ENCODE results near the gene NDUFAF3. TPM values are rescaled to one million over a fixed set of nuclear protein-coding genes. Genes with fewer than 3 reads are reported as not detected.

NDUFAF3 gene
- total and polyA plus RNA-seq, 2 experiments from 2014 or later = 49.9 to 118 TPM

DNA sequence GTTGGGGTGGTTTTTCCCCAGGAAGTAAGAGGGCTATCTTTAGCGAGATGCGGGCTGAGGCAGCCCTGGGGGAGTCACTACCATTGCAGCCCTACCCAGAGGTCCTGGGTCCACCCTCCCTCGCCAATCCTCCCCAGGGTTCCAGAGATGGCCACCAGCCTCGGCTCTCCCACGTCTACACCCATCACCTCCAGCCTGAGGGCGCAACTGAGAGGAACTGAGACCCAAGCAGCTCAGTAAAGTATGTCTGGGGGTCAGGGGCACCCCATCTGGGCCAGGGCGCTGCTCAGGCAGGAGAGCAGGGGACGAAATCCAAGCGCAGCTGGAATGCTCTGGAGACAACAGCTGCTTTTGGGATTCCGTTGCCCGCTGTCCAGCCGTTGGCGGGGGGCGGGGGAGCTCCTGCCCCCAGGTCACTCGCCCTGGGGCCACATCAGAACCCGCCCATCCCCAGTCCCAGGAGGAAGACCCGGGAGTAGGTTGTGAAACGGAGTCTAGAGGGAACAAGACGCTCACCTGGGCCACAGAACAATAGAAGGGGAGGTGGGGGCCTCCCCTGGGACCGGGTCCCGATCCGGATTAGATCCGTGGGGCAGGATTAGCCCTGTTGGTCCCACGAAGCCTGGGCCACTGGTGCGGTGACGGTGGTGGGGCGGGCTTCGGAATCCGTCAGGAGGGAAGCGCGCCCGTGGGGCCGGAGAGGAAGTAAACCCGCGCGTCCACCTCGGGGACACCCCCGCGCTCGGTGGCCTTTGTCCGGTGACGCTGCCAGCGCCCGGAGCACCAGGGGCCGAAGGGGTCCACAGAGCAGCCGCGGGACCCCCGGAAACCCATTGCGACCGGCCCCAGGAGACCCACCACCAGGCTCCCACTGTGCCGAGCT is 1.4 kb upstream of the NDUFAF3 start:
- DNase-seq (ENCODE audit: low spot score) (peak; percentile 66), ATAC-seq (peak; percentile 1; the same call in 2 of the 3 replicates)
- Mint-ChIP-seq H3K4me3 (peak overlapping the region; percentile 93), H3K36me3 (ENCODE audit: low read depth) (peaks cover 49% of the 10 kb centered on the region), H3K27ac (peak overlapping the region; percentile 81; the same call in 1 of the 2 replicates), H3K9me3 (no peaks in the 10 kb centered on the region; the same call in 1 of the 3 replicates), H3K27me3 (ENCODE audit: insufficient read depth, low read depth, poor library complexity) (peaks cover 30% of the 10 kb centered on the region), H3K4me1 (peaks cover 24% of the 10 kb centered on the region)
- peaks cover 14% of the 10 kb centered on the region for H4K20me1 ChIP-seq (replicated peaks; ENCODE audit: insufficient read depth)
- H3K27me3 ChIP-seq (ENCODE audit: insufficient read depth) = no peaks in the 10 kb centered on the region
- TF ChIP-seq POLR2AphosphoS5 (IDR thresholded peaks at IDR 0.05; ENCODE audit: low read depth) = peak; percentile 20; the same call in 1 of the 2 replicates
- TF ChIP-seq CTCF (conservative IDR thresholded peaks at IDR 0.05; ENCODE audit: low read depth in 2 of 2) = 0 out of 4 replicates have a peak, but pooled peaks of 1 of the 2 experiments have one; percentile 1
- no peak for TF ChIP-seq CREB1 (CRISPR knock-in tag; IDR thresholded peaks at IDR 0.05; ENCODE audit: low read depth)
- peaks cover 27% of the 10 kb centered on the region; the same call in 1 of the 2 replicates for H3K4me1 ChIP-seq (ENCODE audit: insufficient read depth)
- H3K4me2 ChIP-seq = peak overlapping the region; percentile 99
- peak overlapping the region; percentile 60; the same call in 1 of the 2 replicates for H2AFZ ChIP-seq
- H3K27ac ChIP-seq (ENCODE audit: low read depth) = peak overlapping the region; percentile 92
- H3F3A ChIP-seq (replicated peaks; ENCODE audit: low read depth) = peaks cover 49% of the 10 kb centered on the region
- H3K36me3 ChIP-seq (ENCODE audit: insufficient read depth) = peaks cover 19% of the 10 kb centered on the region
- peaks cover 18% of the 10 kb centered on the region for H3K79me2 ChIP-seq (replicated peaks; ENCODE audit: insufficient read depth)
- H3K9me2 ChIP-seq (ENCODE audit: insufficient read depth) = no peaks in the 10 kb centered on the region
- H3K4me3 ChIP-seq = peak overlapping the region; percentile 97

DNA sequence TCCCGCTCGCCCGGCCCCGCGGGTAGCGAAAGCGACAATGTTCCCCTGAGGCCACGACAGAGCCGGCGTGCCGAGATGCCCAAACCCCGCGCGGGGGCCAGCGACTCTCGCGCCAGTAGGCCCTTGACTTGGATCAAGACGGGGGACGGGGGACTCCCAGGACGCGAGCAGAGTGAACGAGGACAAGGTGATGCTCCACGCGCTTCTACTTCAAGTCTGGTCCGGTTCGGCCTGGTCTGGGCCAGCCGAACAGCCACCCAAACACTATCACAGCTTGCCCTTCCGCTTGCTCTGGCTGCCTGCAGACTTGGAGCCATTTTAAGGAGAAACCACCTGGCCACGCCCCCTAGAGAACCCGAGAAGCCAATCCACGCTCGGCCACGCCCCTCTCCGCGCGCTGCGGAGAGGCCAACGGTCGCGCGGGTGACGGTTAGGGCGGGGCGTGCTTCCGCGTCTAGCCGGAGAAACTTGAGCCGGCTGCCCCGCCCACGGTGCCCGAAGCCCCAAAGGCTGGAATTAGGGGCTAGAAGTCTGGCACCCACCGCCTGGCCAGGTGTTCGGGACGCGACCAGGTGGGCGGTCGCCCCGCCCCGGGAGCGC is 608 bp upstream of the NDUFAF3 start:
- Mint-ChIP-seq H3K36me3 (ENCODE audit: low read depth) (peaks cover 49% of the 10 kb centered on the region), H3K4me3 (peak overlapping the region; percentile 93), H3K9me3 (no peaks in the 10 kb centered on the region; the same call in 1 of the 3 replicates), H3K27ac (peak overlapping the region; percentile 95), H3K27me3 (ENCODE audit: insufficient read depth, low read depth, poor library complexity) (peaks cover 27% of the 10 kb centered on the region), H3K4me1 (peaks cover 24% of the 10 kb centered on the region)
- Histone ChIP-seq H3K36me3 (ENCODE audit: insufficient read depth) (peaks cover 18% of the 10 kb centered on the region), H3K4me2 (peak overlapping the region; percentile 99), H3K27me3 (ENCODE audit: insufficient read depth) (no peaks in the 10 kb centered on the region), H2AFZ (0 out of 2 replicates have a peak overlapping the region, but pooled peaks have one; percentile 73), H3K79me2 (replicated peaks; ENCODE audit: insufficient read depth) (peaks cover 18% of the 10 kb centered on the region), H3F3A (replicated peaks; ENCODE audit: low read depth) (peaks cover 47% of the 10 kb centered on the region), H3K4me1 (ENCODE audit: insufficient read depth) (peaks cover 27% of the 10 kb centered on the region; the same call in 1 of the 2 replicates), H3K9me2 (ENCODE audit: insufficient read depth) (no peaks in the 10 kb centered on the region), H4K20me1 (replicated peaks; ENCODE audit: insufficient read depth) (peaks cover 14% of the 10 kb centered on the region), H3K27ac (ENCODE audit: low read depth) (peak overlapping the region; percentile 97), H3K4me3 (peak overlapping the region; percentile 97)
- ATAC-seq (peak; percentile 46), DNase-seq (ENCODE audit: low spot score) (peak; percentile 100)
- TF ChIP-seq CREB1 (CRISPR knock-in tag; IDR thresholded peaks at IDR 0.05; ENCODE audit: low read depth) (peak; percentile 85), ZNF331 (CRISPR knock-in tag; IDR thresholded peaks at IDR 0.05; ENCODE audit: low read depth) (no peak), STAT1 (IDR thresholded peaks at IDR 0.05; ENCODE audit: unreplicated experiment) (no peak), EZH2 (IDR thresholded peaks at IDR 0.05; ENCODE audit: low read depth, unreplicated experiment) (no peak), POLR2AphosphoS5 (IDR thresholded peaks at IDR 0.05; ENCODE audit: low read depth) (peak; percentile 100), ZNF462 (CRISPR knock-in tag; IDR thresholded peaks at IDR 0.05) (no peak)
- TF ChIP-seq, protein P1, sequence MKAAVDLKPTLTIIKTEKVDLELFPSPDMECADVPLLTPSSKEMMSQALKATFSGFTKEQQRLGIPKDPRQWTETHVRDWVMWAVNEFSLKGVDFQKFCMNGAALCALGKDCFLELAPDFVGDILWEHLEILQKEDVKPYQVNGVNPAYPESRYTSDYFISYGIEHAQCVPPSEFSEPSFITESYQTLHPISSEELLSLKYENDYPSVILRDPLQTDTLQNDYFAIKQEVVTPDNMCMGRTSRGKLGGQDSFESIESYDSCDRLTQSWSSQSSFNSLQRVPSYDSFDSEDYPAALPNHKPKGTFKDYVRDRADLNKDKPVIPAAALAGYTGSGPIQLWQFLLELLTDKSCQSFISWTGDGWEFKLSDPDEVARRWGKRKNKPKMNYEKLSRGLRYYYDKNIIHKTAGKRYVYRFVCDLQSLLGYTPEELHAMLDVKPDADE (IDR thresholded peaks at IDR 0.05) = peak; percentile 79
